Loucy (cell line): ENCODE measurements around the gene CTNNA2.

ENCODE experiments used
- CTCF ChIP-seq: fragments of 200-600 bp; sonication (generic); conservative IDR thresholded peaks from 2 replicates; pipeline ENCODE4 v1.5.1; 2014; ENCODE audit warnings: mild to moderate bottlenecking, antibody characterized with exemption, low read length
- EZH2phosphoT487 ChIP-seq: fragments of 200-600 bp; IDR thresholded peaks from 2 replicates; pipeline ENCODE4 v1.6.1; 2018; ENCODE audit warnings: antibody characterized with exemption, mild to moderate bottlenecking, moderate library complexity, borderline replicate concordance

GRCh38 chr2:80328159-80328571, 815.3 kb downstream of the CTNNA2 start:
- no peak for TF ChIP-seq CTCF
- TF ChIP-seq EZH2phosphoT487, result no peak
